ENCODE measurements around the gene PLAAT3.

DNA sequence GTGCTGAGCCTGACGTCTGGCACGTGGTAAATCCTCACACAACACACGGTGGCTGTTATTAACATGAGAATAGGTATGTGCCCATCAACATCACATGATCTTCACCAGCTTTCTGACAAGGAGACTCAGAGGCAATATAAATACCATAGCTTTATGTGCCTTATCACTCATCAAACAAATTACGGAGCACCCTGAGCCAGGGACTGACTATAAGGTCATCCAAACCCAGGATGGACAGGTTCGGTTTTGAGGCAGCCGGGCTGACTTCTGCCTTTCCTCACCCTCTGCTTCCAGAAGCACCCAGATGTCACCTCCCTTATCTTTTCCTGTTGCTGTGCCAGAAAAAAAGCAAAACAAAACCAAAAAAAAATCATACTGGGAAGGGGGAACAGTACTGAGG lies 5.7 kb upstream of the PLAAT3 start:
- TF ChIP-seq, protein P1, sequence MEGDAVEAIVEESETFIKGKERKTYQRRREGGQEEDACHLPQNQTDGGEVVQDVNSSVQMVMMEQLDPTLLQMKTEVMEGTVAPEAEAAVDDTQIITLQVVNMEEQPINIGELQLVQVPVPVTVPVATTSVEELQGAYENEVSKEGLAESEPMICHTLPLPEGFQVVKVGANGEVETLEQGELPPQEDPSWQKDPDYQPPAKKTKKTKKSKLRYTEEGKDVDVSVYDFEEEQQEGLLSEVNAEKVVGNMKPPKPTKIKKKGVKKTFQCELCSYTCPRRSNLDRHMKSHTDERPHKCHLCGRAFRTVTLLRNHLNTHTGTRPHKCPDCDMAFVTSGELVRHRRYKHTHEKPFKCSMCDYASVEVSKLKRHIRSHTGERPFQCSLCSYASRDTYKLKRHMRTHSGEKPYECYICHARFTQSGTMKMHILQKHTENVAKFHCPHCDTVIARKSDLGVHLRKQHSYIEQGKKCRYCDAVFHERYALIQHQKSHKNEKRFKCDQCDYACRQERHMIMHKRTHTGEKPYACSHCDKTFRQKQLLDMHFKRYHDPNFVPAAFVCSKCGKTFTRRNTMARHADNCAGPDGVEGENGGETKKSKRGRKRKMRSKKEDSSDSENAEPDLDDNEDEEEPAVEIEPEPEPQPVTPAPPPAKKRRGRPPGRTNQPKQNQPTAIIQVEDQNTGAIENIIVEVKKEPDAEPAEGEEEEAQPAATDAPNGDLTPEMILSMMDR (IDR thresholded peaks at IDR 0.05): no peak
- TF ChIP-seq SIN3A (IDR thresholded peaks at IDR 0.05; ENCODE audit: borderline replicate concordance, insufficient read depth, low read depth, low read length) (no peak), POLR2AphosphoS5 (IDR thresholded peaks at IDR 0.05; ENCODE audit: low read depth, low read length) (no peak), TCF7L2 (IDR thresholded peaks at IDR 0.05; ENCODE audit: low read depth, low read length) (no peak)
- TF ChIP-seq, protein P2, sequence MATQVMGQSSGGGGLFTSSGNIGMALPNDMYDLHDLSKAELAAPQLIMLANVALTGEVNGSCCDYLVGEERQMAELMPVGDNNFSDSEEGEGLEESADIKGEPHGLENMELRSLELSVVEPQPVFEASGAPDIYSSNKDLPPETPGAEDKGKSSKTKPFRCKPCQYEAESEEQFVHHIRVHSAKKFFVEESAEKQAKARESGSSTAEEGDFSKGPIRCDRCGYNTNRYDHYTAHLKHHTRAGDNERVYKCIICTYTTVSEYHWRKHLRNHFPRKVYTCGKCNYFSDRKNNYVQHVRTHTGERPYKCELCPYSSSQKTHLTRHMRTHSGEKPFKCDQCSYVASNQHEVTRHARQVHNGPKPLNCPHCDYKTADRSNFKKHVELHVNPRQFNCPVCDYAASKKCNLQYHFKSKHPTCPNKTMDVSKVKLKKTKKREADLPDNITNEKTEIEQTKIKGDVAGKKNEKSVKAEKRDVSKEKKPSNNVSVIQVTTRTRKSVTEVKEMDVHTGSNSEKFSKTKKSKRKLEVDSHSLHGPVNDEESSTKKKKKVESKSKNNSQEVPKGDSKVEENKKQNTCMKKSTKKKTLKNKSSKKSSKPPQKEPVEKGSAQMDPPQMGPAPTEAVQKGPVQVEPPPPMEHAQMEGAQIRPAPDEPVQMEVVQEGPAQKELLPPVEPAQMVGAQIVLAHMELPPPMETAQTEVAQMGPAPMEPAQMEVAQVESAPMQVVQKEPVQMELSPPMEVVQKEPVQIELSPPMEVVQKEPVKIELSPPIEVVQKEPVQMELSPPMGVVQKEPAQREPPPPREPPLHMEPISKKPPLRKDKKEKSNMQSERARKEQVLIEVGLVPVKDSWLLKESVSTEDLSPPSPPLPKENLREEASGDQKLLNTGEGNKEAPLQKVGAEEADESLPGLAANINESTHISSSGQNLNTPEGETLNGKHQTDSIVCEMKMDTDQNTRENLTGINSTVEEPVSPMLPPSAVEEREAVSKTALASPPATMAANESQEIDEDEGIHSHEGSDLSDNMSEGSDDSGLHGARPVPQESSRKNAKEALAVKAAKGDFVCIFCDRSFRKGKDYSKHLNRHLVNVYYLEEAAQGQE (IDR thresholded peaks at IDR 0.05; ENCODE audit: insufficient read depth in 1 of 2, low read depth in 2 of 2, low read length in 1 of 2): no peak
